HUES6 (cell line): Measurements from ENCODE around the gene ANP32A.
A peak's percentile ranks its signal among the peaks of the same experiment; 100 is the strongest.
"Not testable (repeated sequence)": the region's sequence is repeated elsewhere in the genome, so short reads cannot be mapped to it uniquely, and the experiment has no call there.

ENCODE experiments used
- H3K27ac ChIP-seq: 2 replicates; pipeline ENCODE4 v1.7.0; 2013; ENCODE audit warnings: low read depth, mild to moderate bottlenecking, low read length, inconsistent platforms
- H3K27me3 ChIP-seq: 2 replicates; pipeline ENCODE4 v1.6.1; 2013; ENCODE audit warnings: low read length; ENCODE audit not compliant: control insufficient read depth, insufficient read depth
- H3K36me3 ChIP-seq: 2 replicates; pipeline ENCODE4 v1.6.1; 2013; ENCODE audit warnings: low read length; ENCODE audit not compliant: control insufficient read depth, insufficient read depth
- H3K4me1 ChIP-seq: 2 replicates; pipeline ENCODE4 v1.6.1; 2013; ENCODE audit warnings: low read length; ENCODE audit not compliant: control insufficient read depth, insufficient read depth
- H3K4me3 ChIP-seq: 2 replicates; pipeline ENCODE4 v1.5.1; 2013; ENCODE audit warnings: low read depth, low read length
- H3K9ac ChIP-seq: one replicate; pipeline ENCODE4 v1.6.1; 2013; ENCODE audit warnings: mild to moderate bottlenecking, low read length
- H3K9me3 ChIP-seq: 2 replicates; pipeline ENCODE4 v1.6.1; 2013; ENCODE audit warnings: low read depth, low read length; ENCODE audit not compliant: control insufficient read depth, insufficient read depth

The ANP32A gene

GRCh38 chr15:68820295-68821189 lies at the start of gene ANP32A:
ANP32A (minus strand) TSS chr15:68820895; CDS start chr15:68820751, 144 bp downstream.
- H3K4me1 ChIP-seq = peaks cover 35% of the 10 kb centered on the region
- peak within 1 kb of the TSS; percentile 92 for H3K9ac ChIP-seq
- peak within 1 kb of the TSS; percentile 89 for H3K4me3 ChIP-seq
- H3K27ac ChIP-seq = peak within 1 kb of the TSS; percentile 98
- peaks cover 4% of the 10 kb centered on the region for H3K36me3 ChIP-seq
- peaks cover 35% of the 10 kb centered on the region for H3K27me3 ChIP-seq
- no peaks in the 10 kb centered on the region for H3K9me3 ChIP-seq

GRCh38 chr15:68868296-68868695 lies 47.6 kb upstream of the ANP32A start:
- Histone ChIP-seq H3K9me3 (peaks cover 6% of the 10 kb centered on the region; the same call in 1 of the 2 replicates), H3K4me1 (no peaks in the 10 kb centered on the region), H3K27ac (no peak overlapping the region), H3K4me3 (no peak overlapping the region), H3K27me3 (no peaks in the 10 kb centered on the region), H3K36me3 (no peaks in the 10 kb centered on the region), H3K9ac (no peak overlapping the region)

- Histone ChIP-seq H3K4me1 (no peaks in the 10 kb centered on the region), H3K36me3 (no peaks in the 10 kb centered on the region), H3K4me3 (no peak overlapping the region), H3K27ac (no peak overlapping the region), H3K27me3 (no peaks in the 10 kb centered on the region), H3K9me3 (peaks cover 29% of the 10 kb centered on the region), H3K9ac (no peak overlapping the region)
These were observed 41.7 kb upstream of the ANP32A start for GRCh38 chr15:68862415-68862814.

- not testable (repeated sequence) for H3K4me1 ChIP-seq, H3K27me3 ChIP-seq, H3K9ac ChIP-seq, H3K27ac ChIP-seq, H3K4me3 ChIP-seq, H3K36me3 ChIP-seq
- H3K9me3 ChIP-seq = peaks cover 27% of the 10 kb centered on the region
These were observed 38.0 kb upstream of the ANP32A start for GRCh38 chr15:68858666-68859065.

- not testable (repeated sequence) for H3K4me3 ChIP-seq, H3K4me1 ChIP-seq, H3K36me3 ChIP-seq, H3K9ac ChIP-seq, H3K27me3 ChIP-seq, H3K27ac ChIP-seq
- peaks cover 27% of the 10 kb centered on the region for H3K9me3 ChIP-seq
These were observed 36.7 kb upstream of the ANP32A start for GRCh38 chr15:68857443-68857842.

- H3K36me3 ChIP-seq = no peaks in the 10 kb centered on the region
- no peak overlapping the region for H3K9ac ChIP-seq
- H3K4me1 ChIP-seq = no peaks in the 10 kb centered on the region
- H3K27me3 ChIP-seq = no peaks in the 10 kb centered on the region
- H3K9me3 ChIP-seq = peaks cover 4% of the 10 kb centered on the region; the same call in 1 of the 2 replicates
- H3K4me3 ChIP-seq = no peak overlapping the region
- H3K27ac ChIP-seq = no peak overlapping the region
These were observed 31.8 kb upstream of the ANP32A start for GRCh38 chr15:68852461-68852860.

GRCh38 chr15:68851971-68852370 lies 31.3 kb upstream of the ANP32A start:
- H3K27me3 ChIP-seq = no peaks in the 10 kb centered on the region
- H3K27ac ChIP-seq = no peak overlapping the region
- no peak overlapping the region for H3K4me3 ChIP-seq
- no peak overlapping the region for H3K9ac ChIP-seq
- H3K9me3 ChIP-seq = no peaks in the 10 kb centered on the region; the same call in 1 of the 2 replicates
- no peaks in the 10 kb centered on the region for H3K36me3 ChIP-seq
- H3K4me1 ChIP-seq = no peaks in the 10 kb centered on the region

GRCh38 chr15:68849497-68849896 lies 28.8 kb upstream of the ANP32A start:
- H3K36me3 ChIP-seq = no peaks in the 10 kb centered on the region
- peaks cover 3% of the 10 kb centered on the region for H3K27me3 ChIP-seq
- no peak overlapping the region for H3K9ac ChIP-seq
- no peak overlapping the region for H3K27ac ChIP-seq
- no peaks in the 10 kb centered on the region for H3K4me1 ChIP-seq
- H3K4me3 ChIP-seq = no peak overlapping the region
- H3K9me3 ChIP-seq = no peaks in the 10 kb centered on the region

- Histone ChIP-seq H3K4me1 (no peaks in the 10 kb centered on the region), H3K36me3 (no peaks in the 10 kb centered on the region), H3K4me3 (no peak overlapping the region), H3K27me3 (peaks cover 28% of the 10 kb centered on the region), H3K27ac (no peak overlapping the region), H3K9me3 (no peaks in the 10 kb centered on the region), H3K9ac (no peak overlapping the region)
These were observed 26.2 kb upstream of the ANP32A start for GRCh38 chr15:68846851-68847439.

GRCh38 chr15:68844856-68845550 lies 24.3 kb upstream of the ANP32A start:
- H3K36me3 ChIP-seq = no peaks in the 10 kb centered on the region
- H3K27ac ChIP-seq = no peak overlapping the region
- no peaks in the 10 kb centered on the region for H3K4me1 ChIP-seq
- no peak overlapping the region for H3K9ac ChIP-seq
- no peaks in the 10 kb centered on the region for H3K9me3 ChIP-seq
- H3K27me3 ChIP-seq = peaks cover 39% of the 10 kb centered on the region
- H3K4me3 ChIP-seq = no peak overlapping the region
